K562 (cell line): Measurements from ENCODE around the gene FOSL1. TPM values are rescaled to one million over a fixed set of nuclear protein-coding genes. Genes with fewer than 3 reads are reported as not detected.

Source experiments
- BRCA1 ChIP-seq, 2 experiments: fragments of 450-650 bp in 1 of 2; sonication (generic) in 1 of 2; formaldehyde crosslinking in 1 of 2; IDR thresholded peaks; 2 replicates each; pipeline versions ENCODE4 v1.5.0 to v1.6.1; 2017 to 2020; ENCODE audit warnings: mild to moderate bottlenecking in 1 of 2, missing genetic modification reagents in 1 of 2
- C11orf30 ChIP-seq: fragments of 450-650 bp; IDR thresholded peaks from 2 replicates; pipeline ENCODE4 v1.6.1; 2016; ENCODE audit warnings: low read depth, mild to moderate bottlenecking
- CBX8 ChIP-seq: fragments of 200-600 bp; sonication (generic); IDR thresholded peaks from 2 replicates; pipeline ENCODE4 v1.6.1; 2012; ENCODE audit warnings: borderline replicate concordance, mixed run types, low read depth, mild to moderate bottlenecking, moderate library complexity, mixed read lengths, low read length, control low read depth, inconsistent platforms; ENCODE audit not compliant: poor library complexity, severe bottlenecking; ENCODE audit errors: extremely low read depth
- ETV1 ChIP-seq: fragments of 450-650 bp; conservative IDR thresholded peaks from 2 replicates; pipeline ENCODE4 v1.6.1; 2016; ENCODE audit warnings: missing genetic modification characterization, control low read depth, low read depth, missing compliant biosample characterization
- MEF2A ChIP-seq: IDR thresholded peaks from 2 replicates; pipeline ENCODE4 v1.6.1; 2011; ENCODE audit warnings: low read depth, mild to moderate bottlenecking, low read length, moderate library complexity; ENCODE audit not compliant: control insufficient read depth
- POU5F1 ChIP-seq: fragments of 150-350 bp; IDR thresholded peaks from 2 replicates; pipeline ENCODE4 v1.6.1; 2014; ENCODE audit warnings: borderline replicate concordance, low read length, low read depth, mild to moderate bottlenecking; ENCODE audit not compliant: partially characterized antibody
- SNRNP70 ChIP-seq: fragments of 200-400 bp; formaldehyde crosslinking; optimal IDR thresholded peaks from 2 replicates; pipeline ENCODE3; 2017; ENCODE audit warnings: low read depth, low read length
- SOX6 ChIP-seq: fragments of 450-650 bp; IDR thresholded peaks from 2 replicates; pipeline ENCODE4 v1.6.1; 2014; ENCODE audit warnings: mild to moderate bottlenecking
- TAF1 ChIP-seq: IDR thresholded peaks from 2 replicates; pipeline ENCODE4 v1.6.1; 2011; ENCODE audit warnings: mild to moderate bottlenecking, low read length, moderate library complexity; ENCODE audit not compliant: insufficient read depth, control insufficient read depth, severe bottlenecking; ENCODE audit errors: extremely low read depth
- ZBTB17 ChIP-seq: fragments of 450-650 bp; formaldehyde crosslinking; IDR thresholded peaks from 2 replicates; pipeline ENCODE4 v1.4.0; 2020; ENCODE audit warnings: mild to moderate bottlenecking
- polyA plus RNA-seq, 8 experiments: library from polyadenylated mRNA; depleted of rRNA in 4 of 8; stranded (reverse) in 5 of 8; unstranded in 3 of 8; fragments of >200 nt; fragmentation: Nextera tagmentation in 2 of 8; fragmentation: Illumina TruSeq in 1 of 8; extraction: Ambion mirVana in 2 of 8; extraction: Trizol in 1 of 8; gene quantifications; 2 replicates each; pipeline versions ENCODE4 v1.2.1 to v1.2.3, GENCODE V29; 2011 to 2014; ENCODE audit warnings: inconsistent platforms in 1 of 8, missing spikeins in 1 of 8
- total RNA-seq, 7 experiments: library from RNA; depleted of rRNA in 6 of 7; stranded (reverse); fragments of >200 nt in 6 of 7; fragmentation: Illumina TruSeq in 2 of 7; extraction: Trizol in 2 of 7; gene quantifications; 2 replicates each; pipeline versions ENCODE4 v1.2.1 to v1.2.3, GENCODE V29; 2011 to 2021; ENCODE audit warnings: low replicate concordance in 1 of 7
- TF ChIP-seq, protein P1 (sequence below): fragments of 200-800 bp; sonication (Bioruptor generic); IDR thresholded peaks from 2 replicates; pipeline ENCODE4 v1.6.1; 2017; ENCODE audit warnings: missing genetic modification characterization, missing compliant biosample characterization
- TF ChIP-seq, protein P2 (sequence below): fragments of 250-450 bp; sonication (Bioruptor Pico); IDR thresholded peaks from 2 replicates; pipeline ENCODE4 v1.8.0; 2021; ENCODE audit warnings: moderate library complexity, mild to moderate bottlenecking, inconsistent platforms
- TF ChIP-seq, protein P3 (sequence below): sonication (generic); formaldehyde crosslinking; IDR thresholded peaks from 2 replicates; pipeline ENCODE4 v1.8.1; 2023; ENCODE audit warnings: mild to moderate bottlenecking, missing genetic modification reagents, moderate library complexity
- TF ChIP-seq, protein P4 (sequence below): fragments of 250-450 bp; sonication (Bioruptor Pico); IDR thresholded peaks from 2 replicates; pipeline ENCODE4 v1.4.0; 2020
- TF ChIP-seq, protein P5 (sequence below): fragments of 250-450 bp; sonication (Bioruptor Pico); IDR thresholded peaks from 2 replicates; pipeline ENCODE4 v1.4.0; 2020

FOSL1 gene
- total and polyA plus RNA-seq, 9 of the 15 experiments (the other 6 are each of a cell fraction or from before 2014, with no cell fraction given), result 3.5 to 39.6 (median 10.0) TPM

DNA sequence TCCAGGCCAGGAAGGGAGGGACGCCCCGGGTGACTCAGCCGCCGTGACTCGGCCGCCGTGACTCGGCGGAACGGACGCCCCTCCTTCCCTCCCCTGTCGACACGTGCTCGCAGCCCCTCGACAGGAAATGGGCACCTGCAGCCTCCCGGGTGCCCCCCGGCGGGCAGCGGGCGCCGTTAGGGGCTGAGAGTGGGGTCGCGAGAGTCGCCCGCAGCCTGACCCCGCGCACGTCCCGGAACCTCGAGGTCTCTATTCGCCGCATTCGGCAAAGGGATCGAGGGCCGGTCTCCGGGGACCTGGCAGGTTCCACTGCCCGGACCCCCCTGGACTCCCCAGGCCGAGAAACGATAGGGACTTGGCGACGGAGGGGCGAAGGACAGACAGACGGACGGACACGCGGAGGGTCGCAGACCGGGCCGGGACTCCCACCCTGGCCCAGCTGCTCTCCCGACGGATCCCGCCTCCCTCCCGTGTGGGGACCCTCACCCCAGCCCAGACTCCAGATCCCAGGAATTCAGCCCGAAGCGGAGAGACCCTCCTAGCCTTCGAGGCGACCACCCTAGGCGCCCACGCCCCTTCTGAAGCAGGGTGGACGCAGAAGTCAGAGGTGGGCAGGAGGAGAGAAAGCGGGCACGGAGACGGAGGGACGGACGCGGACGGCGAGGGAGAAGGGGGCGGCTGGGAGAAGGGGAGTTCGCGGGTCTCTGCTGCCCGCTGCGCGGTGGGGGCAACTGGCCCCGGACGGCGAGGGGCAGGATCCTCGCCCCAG, 648 bp downstream of the FOSL1 start (continued):
- TF ChIP-seq, protein P1, sequence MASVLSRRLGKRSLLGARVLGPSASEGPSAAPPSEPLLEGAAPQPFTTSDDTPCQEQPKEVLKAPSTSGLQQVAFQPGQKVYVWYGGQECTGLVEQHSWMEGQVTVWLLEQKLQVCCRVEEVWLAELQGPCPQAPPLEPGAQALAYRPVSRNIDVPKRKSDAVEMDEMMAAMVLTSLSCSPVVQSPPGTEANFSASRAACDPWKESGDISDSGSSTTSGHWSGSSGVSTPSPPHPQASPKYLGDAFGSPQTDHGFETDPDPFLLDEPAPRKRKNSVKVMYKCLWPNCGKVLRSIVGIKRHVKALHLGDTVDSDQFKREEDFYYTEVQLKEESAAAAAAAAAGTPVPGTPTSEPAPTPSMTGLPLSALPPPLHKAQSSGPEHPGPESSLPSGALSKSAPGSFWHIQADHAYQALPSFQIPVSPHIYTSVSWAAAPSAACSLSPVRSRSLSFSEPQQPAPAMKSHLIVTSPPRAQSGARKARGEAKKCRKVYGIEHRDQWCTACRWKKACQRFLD (CRISPR knock-in tag), result peak; percentile 83; the same call in 1 of the 2 replicates
- no peak; the same call in 1 of the 2 replicates for TF ChIP-seq ZBTB17
- TF ChIP-seq TAF1, result peak; percentile 57
- TF ChIP-seq, protein P2, sequence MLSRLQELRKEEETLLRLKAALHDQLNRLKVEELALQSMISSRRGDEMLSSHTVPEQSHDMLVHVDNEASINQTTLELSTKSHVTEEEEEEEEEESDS (CRISPR knock-in tag), result no peak
- TF ChIP-seq ETV1 (tag), result peak; percentile 71; the same call in 1 of the 2 replicates
- TF ChIP-seq, protein P3, sequence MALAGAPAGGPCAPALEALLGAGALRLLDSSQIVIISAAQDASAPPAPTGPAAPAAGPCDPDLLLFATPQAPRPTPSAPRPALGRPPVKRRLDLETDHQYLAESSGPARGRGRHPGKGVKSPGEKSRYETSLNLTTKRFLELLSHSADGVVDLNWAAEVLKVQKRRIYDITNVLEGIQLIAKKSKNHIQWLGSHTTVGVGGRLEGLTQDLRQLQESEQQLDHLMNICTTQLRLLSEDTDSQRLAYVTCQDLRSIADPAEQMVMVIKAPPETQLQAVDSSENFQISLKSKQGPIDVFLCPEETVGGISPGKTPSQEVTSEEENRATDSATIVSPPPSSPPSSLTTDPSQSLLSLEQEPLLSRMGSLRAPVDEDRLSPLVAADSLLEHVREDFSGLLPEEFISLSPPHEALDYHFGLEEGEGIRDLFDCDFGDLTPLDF (CRISPR knock-in tag), result peak; percentile 25; the same call in 1 of the 2 replicates
- no peak for TF ChIP-seq MEF2A
- TF ChIP-seq C11orf30, result peak; percentile 96
- no peak for TF ChIP-seq BRCA1 (IDR thresholded peaks at IDR 0.05)
- peak; percentile 74; the same call in 1 of the 2 replicates for TF ChIP-seq BRCA1 (CRISPR knock-in tag; IDR thresholded peaks at IDR 0.05)
- TF ChIP-seq, protein P4, sequence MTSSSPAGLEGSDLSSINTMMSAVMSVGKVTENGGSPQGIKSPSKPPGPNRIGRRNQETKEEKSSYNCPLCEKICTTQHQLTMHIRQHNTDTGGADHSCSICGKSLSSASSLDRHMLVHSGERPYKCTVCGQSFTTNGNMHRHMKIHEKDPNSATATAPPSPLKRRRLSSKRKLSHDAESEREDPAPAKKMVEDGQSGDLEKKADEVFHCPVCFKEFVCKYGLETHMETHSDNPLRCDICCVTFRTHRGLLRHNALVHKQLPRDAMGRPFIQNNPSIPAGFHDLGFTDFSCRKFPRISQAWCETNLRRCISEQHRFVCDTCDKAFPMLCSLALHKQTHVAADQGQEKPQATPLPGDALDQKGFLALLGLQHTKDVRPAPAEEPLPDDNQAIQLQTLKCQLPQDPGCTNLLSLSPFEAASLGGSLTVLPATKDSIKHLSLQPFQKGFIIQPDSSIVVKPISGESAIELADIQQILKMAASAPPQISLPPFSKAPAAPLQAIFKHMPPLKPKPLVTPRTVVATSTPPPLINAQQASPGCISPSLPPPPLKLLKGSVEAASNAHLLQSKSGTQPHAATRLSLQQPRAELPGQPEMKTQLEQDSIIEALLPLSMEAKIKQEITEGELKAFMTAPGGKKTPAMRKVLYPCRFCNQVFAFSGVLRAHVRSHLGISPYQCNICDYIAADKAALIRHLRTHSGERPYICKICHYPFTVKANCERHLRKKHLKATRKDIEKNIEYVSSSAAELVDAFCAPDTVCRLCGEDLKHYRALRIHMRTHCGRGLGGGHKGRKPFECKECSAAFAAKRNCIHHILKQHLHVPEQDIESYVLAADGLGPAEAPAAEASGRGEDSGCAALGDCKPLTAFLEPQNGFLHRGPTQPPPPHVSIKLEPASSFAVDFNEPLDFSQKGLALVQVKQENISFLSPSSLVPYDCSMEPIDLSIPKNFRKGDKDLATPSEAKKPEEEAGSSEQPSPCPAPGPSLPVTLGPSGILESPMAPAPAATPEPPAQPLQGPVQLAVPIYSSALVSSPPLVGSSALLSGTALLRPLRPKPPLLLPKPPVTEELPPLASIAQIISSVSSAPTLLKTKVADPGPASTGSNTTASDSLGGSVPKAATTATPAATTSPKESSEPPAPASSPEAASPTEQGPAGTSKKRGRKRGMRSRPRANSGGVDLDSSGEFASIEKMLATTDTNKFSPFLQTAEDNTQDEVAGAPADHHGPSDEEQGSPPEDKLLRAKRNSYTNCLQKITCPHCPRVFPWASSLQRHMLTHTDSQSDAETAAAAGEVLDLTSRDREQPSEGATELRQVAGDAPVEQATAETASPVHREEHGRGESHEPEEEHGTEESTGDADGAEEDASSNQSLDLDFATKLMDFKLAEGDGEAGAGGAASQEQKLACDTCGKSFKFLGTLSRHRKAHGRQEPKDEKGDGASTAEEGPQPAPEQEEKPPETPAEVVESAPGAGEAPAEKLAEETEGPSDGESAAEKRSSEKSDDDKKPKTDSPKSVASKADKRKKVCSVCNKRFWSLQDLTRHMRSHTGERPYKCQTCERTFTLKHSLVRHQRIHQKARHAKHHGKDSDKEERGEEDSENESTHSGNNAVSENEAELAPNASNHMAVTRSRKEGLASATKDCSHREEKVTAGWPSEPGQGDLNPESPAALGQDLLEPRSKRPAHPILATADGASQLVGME (CRISPR knock-in tag), result no peak
- TF ChIP-seq SOX6, result no peak; the same call in 1 of the 2 replicates
- TF ChIP-seq, protein P5, sequence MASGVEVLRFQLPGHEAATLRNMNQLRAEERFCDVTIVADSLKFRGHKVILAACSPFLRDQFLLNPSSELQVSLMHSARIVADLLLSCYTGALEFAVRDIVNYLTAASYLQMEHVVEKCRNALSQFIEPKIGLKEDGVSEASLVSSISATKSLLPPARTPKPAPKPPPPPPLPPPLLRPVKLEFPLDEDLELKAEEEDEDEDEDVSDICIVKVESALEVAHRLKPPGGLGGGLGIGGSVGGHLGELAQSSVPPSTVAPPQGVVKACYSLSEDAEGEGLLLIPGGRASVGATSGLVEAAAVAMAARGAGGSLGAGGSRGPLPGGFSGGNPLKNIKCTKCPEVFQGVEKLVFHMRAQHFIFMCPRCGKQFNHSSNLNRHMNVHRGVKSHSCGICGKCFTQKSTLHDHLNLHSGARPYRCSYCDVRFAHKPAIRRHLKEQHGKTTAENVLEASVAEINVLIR (CRISPR knock-in tag), result no peak
- TF ChIP-seq POU5F1, result no peak
- TF ChIP-seq SNRNP70, result peak; percentile 79
- TF ChIP-seq CBX8, result no peak
